HepG2 (cell line): Measurements from ENCODE around the gene PTPA. TPM values are rescaled to one million over a fixed set of nuclear protein-coding genes. Genes with fewer than 3 reads are reported as not detected.

Source experiments
- CC2D1A ChIP-seq: sonication (generic); formaldehyde crosslinking; IDR thresholded peaks from 2 replicates; pipeline ENCODE4 v1.8.1; 2023; ENCODE audit warnings: mild to moderate bottlenecking, missing genetic modification reagents
- MTA3 ChIP-seq: sonication (generic); formaldehyde crosslinking; IDR thresholded peaks from 2 replicates; pipeline ENCODE4 v1.4.0; 2020; ENCODE audit warnings: missing genetic modification reagents
- MYNN ChIP-seq: sonication (generic); formaldehyde crosslinking; IDR thresholded peaks from 2 replicates; pipeline ENCODE4 v1.4.0; 2020; ENCODE audit warnings: mild to moderate bottlenecking, low read depth, missing genetic modification reagents
- PHF20 ChIP-seq: sonication (generic); formaldehyde crosslinking; IDR thresholded peaks from 2 replicates; pipeline ENCODE4 v1.5.0; 2020; ENCODE audit warnings: mild to moderate bottlenecking, missing genetic modification reagents
- PTBP1 ChIP-seq: fragments of 200-400 bp; formaldehyde crosslinking; IDR thresholded peaks from 2 replicates; pipeline ENCODE4 v1.6.1; 2018; ENCODE audit warnings: low read length, low read depth; ENCODE audit not compliant: poor library complexity, severe bottlenecking
- SMAD1 ChIP-seq: sonication (generic); formaldehyde crosslinking; IDR thresholded peaks from 2 replicates; pipeline ENCODE4 v1.4.0; 2020; ENCODE audit warnings: missing genetic modification reagents, low read depth, mild to moderate bottlenecking, borderline replicate concordance
- SMARCE1 ChIP-seq: fragments of 450-650 bp; IDR thresholded peaks from 2 replicates; pipeline ENCODE4 v1.6.1; 2017; ENCODE audit warnings: borderline replicate concordance
- SUZ12 ChIP-seq: fragments of 150-350 bp; IDR thresholded peaks from 2 replicates; pipeline ENCODE4 v1.6.1; 2014; ENCODE audit warnings: low read depth, low read length
- TRIM24 ChIP-seq: sonication (generic); formaldehyde crosslinking; IDR thresholded peaks from 2 replicates; pipeline ENCODE4 v1.8.0; 2022; ENCODE audit warnings: mild to moderate bottlenecking, missing genetic modification reagents
- ZFP37 ChIP-seq: sonication (generic); formaldehyde crosslinking; IDR thresholded peaks from 2 replicates; pipeline ENCODE4 v1.4.0; 2020; ENCODE audit warnings: missing genetic modification reagents, borderline replicate concordance
- ZNF138 ChIP-seq: sonication (generic); formaldehyde crosslinking; IDR thresholded peaks from 2 replicates; pipeline ENCODE4 v1.5.0; 2020; ENCODE audit warnings: mild to moderate bottlenecking, low read depth, missing genetic modification reagents
- ZNF333 ChIP-seq: sonication (generic); formaldehyde crosslinking; IDR thresholded peaks from 2 replicates; pipeline ENCODE4 v1.4.0; 2020; ENCODE audit warnings: mild to moderate bottlenecking, missing genetic modification reagents, borderline replicate concordance
- ZNF382 ChIP-seq: sonication (generic); formaldehyde crosslinking; IDR thresholded peaks from 2 replicates; pipeline ENCODE4 v1.5.0; 2020; ENCODE audit warnings: missing genetic modification reagents, mild to moderate bottlenecking, borderline replicate concordance
- ZNF432 ChIP-seq: sonication (generic); formaldehyde crosslinking; IDR thresholded peaks from 2 replicates; pipeline ENCODE4 v1.5.0; 2020; ENCODE audit warnings: missing genetic modification reagents, mild to moderate bottlenecking, borderline replicate concordance
- ZNF446 ChIP-seq: sonication (generic); formaldehyde crosslinking; IDR thresholded peaks from 2 replicates; pipeline ENCODE4 v1.5.0; 2020; ENCODE audit warnings: mild to moderate bottlenecking, missing genetic modification reagents
- ZNF501 ChIP-seq: sonication (generic); formaldehyde crosslinking; IDR thresholded peaks from 2 replicates; pipeline ENCODE4 v1.5.1; 2020; ENCODE audit warnings: mild to moderate bottlenecking, moderate library complexity, missing genetic modification reagents
- polyA plus RNA-seq, 8 experiments: library from polyadenylated mRNA; depleted of rRNA in 3 of 8; stranded (reverse) in 7 of 8; unstranded in 1 of 8; fragments of >200 nt; fragmentation: Illumina TruSeq in 4 of 8; extraction: Trizol in 4 of 8; gene quantifications; 2 replicates each; pipeline versions ENCODE4 v1.2.1 to v1.2.3, GENCODE V29; 2011 to 2016; ENCODE audit warnings: low read depth in 4 of 8, missing spikeins in 1 of 8, mixed read lengths in 1 of 8; ENCODE audit not compliant: insufficient read depth in 1 of 8
- total RNA-seq, 5 experiments: library from RNA; depleted of rRNA; stranded (reverse); fragments of >200 nt; fragmentation: Illumina TruSeq; extraction: Trizol; gene quantifications; 2 replicates each; pipeline ENCODE4 v1.2.3, GENCODE V29; 2016; ENCODE audit warnings: low read depth in 1 of 5
- TF ChIP-seq, protein P1 (sequence below): IDR thresholded peaks from 2 replicates; pipeline ENCODE4 v1.6.1; 2016; ENCODE audit warnings: missing compliant biosample characterization, missing genetic modification reagents, borderline replicate concordance
- TF ChIP-seq, protein P2 (sequence below): sonication (generic); formaldehyde crosslinking; IDR thresholded peaks from 2 replicates; pipeline ENCODE4 v1.8.1; 2023; ENCODE audit warnings: missing genetic modification reagents, inconsistent platforms, borderline replicate concordance
- TF ChIP-seq, protein P3 (sequence below): sonication (generic); formaldehyde crosslinking; IDR thresholded peaks from 2 replicates; pipeline ENCODE4 v1.4.0; 2020; ENCODE audit warnings: missing genetic modification reagents, borderline replicate concordance
- TF ChIP-seq, protein P4 (sequence below): IDR thresholded peaks from 2 replicates; pipeline ENCODE4 v1.6.1; 2018; ENCODE audit warnings: missing genetic modification reagents

The PTPA gene
- total and polyA plus RNA-seq, 2 of the 13 experiments (the other 11 are each of a cell fraction or from before 2014, with no cell fraction given) = 79.3 to 105 TPM

DNA sequence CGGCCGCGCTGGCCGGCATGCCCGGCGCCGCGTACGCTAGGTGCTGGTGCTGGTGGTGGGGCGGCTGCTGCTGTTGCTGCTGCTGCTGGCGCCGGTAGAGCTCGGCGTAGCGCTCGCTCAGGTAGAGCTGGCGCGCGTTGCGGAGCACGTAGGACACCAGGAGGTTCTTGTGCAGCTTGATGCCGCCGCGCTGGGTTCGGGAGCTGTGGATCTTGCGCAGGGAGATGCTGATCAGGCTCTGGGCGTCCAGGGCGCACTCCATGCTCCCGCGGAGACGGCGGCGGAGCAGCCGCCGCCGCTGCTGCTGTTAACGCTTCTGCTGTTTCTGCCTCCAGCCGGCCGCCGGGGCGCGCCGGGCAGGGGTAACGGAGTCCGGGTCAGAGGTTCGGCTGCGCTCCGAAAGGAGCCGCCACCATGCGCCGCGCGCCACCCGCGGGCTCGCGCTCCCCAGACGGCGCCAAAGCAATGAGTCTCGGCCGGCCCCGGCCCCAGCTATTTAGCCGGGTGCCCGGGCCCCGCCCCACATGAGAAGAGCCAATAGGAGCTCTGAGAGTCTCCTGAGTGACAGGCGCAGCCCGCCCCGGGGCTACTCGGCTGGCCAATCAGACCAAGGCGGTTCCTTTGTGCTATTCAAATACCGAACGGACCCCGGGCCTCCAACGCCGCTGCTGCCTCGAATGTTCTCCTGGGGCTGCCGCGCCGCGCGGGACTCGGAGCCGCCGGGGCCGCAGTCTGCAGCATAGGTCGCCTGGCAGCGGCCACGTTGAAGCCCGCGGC, 66.8 kb downstream of the PTPA start, which contains the start of gene IER5L (continued):
- TF ChIP-seq, protein P1, sequence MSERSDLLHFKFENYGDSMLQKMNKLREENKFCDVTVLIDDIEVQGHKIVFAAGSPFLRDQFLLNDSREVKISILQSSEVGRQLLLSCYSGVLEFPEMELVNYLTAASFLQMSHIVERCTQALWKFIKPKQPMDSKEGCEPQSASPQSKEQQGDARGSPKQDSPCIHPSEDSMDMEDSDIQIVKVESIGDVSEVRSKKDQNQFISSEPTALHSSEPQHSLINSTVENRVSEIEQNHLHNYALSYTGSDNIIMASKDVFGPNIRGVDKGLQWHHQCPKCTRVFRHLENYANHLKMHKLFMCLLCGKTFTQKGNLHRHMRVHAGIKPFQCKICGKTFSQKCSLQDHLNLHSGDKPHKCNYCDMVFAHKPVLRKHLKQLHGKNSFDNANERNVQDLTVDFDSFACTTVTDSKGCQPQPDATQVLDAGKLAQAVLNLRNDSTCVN (CRISPR knock-in tag) = no peak
- TF ChIP-seq, protein P2, sequence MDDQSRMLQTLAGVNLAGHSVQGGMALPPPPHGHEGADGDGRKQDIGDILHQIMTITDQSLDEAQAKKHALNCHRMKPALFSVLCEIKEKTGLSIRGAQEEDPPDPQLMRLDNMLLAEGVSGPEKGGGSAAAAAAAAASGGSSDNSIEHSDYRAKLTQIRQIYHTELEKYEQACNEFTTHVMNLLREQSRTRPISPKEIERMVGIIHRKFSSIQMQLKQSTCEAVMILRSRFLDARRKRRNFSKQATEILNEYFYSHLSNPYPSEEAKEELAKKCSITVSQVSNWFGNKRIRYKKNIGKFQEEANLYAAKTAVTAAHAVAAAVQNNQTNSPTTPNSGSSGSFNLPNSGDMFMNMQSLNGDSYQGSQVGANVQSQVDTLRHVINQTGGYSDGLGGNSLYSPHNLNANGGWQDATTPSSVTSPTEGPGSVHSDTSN (CRISPR knock-in tag) = peak; percentile 97; the same call in 1 of the 2 replicates
- TF ChIP-seq ZNF138 (peak; percentile 64; the same call in 1 of the 2 replicates), ZNF382 (CRISPR knock-in tag) (no peak), PHF20 (CRISPR knock-in tag) (no peak), PTBP1 (no peak), CC2D1A (CRISPR knock-in tag) (no peak), ZNF432 (CRISPR knock-in tag) (no peak), TRIM24 (CRISPR knock-in tag) (no peak), MYNN (CRISPR knock-in tag) (no peak), SMAD1 (CRISPR knock-in tag) (peak; percentile 78; the same call in 1 of the 2 replicates), ZNF446 (CRISPR knock-in tag) (peak; percentile 69; the same call in 1 of the 2 replicates), ZFP37 (CRISPR knock-in tag) (peak; percentile 76), ZNF333 (CRISPR knock-in tag) (no peak; the same call in 1 of the 2 replicates), MTA3 (CRISPR knock-in tag) (no peak), SUZ12 (no peak), ZNF501 (CRISPR knock-in tag) (peak; percentile 59), SMARCE1 (no peak)
- TF ChIP-seq, protein P3, sequence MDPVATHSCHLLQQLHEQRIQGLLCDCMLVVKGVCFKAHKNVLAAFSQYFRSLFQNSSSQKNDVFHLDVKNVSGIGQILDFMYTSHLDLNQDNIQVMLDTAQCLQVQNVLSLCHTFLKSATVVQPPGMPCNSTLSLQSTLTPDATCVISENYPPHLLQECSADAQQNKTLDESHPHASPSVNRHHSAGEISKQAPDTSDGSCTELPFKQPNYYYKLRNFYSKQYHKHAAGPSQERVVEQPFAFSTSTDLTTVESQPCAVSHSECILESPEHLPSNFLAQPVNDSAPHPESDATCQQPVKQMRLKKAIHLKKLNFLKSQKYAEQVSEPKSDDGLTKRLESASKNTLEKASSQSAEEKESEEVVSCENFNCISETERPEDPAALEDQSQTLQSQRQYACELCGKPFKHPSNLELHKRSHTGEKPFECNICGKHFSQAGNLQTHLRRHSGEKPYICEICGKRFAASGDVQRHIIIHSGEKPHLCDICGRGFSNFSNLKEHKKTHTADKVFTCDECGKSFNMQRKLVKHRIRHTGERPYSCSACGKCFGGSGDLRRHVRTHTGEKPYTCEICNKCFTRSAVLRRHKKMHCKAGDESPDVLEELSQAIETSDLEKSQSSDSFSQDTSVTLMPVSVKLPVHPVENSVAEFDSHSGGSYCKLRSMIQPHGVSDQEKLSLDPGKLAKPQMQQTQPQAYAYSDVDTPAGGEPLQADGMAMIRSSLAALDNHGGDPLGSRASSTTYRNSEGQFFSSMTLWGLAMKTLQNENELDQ (CRISPR knock-in tag) = no peak
- TF ChIP-seq, protein P4, sequence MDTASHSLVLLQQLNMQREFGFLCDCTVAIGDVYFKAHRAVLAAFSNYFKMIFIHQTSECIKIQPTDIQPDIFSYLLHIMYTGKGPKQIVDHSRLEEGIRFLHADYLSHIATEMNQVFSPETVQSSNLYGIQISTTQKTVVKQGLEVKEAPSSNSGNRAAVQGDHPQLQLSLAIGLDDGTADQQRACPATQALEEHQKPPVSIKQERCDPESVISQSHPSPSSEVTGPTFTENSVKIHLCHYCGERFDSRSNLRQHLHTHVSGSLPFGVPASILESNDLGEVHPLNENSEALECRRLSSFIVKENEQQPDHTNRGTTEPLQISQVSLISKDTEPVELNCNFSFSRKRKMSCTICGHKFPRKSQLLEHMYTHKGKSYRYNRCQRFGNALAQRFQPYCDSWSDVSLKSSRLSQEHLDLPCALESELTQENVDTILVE (CRISPR knock-in tag) = peak; percentile 52; the same call in 1 of the 2 replicates
